Activated T-cell treated with anti-CD3 and anti-CD28 coated beads, Interleukin-2, amount 50 U/mL, for 24 hours (primary cell): ENCODE data around the gene FAM170A.

ENCODE experiments used
- DNase-seq: peaks from one replicate; pipeline ENCODE4 v3.0.0-alpha.2; 2020
- H3K27ac Mint-ChIP-seq: 2 replicates; pipeline ENCODE4 v1.8.0; 2020; ENCODE audit warnings: mild to moderate bottlenecking, mixed read lengths
- H3K27me3 Mint-ChIP-seq: 2 replicates; pipeline ENCODE4 v1.8.0; 2020; ENCODE audit warnings: mixed read lengths
- H3K36me3 Mint-ChIP-seq: 2 replicates; pipeline ENCODE4 v1.8.0; 2020; ENCODE audit warnings: low read depth, mixed read lengths
- H3K4me1 Mint-ChIP-seq: 2 replicates; pipeline ENCODE4 v1.8.0; 2020; ENCODE audit warnings: low read depth, mixed read lengths
- H3K4me3 Mint-ChIP-seq: 2 replicates; pipeline ENCODE4 v1.8.0; 2020; ENCODE audit warnings: mild to moderate bottlenecking, moderate library complexity, mixed read lengths
- H3K9me3 Mint-ChIP-seq: 2 replicates; pipeline ENCODE4 v1.8.0; 2020; ENCODE audit warnings: mixed read lengths

FAM170A gene

DNA sequence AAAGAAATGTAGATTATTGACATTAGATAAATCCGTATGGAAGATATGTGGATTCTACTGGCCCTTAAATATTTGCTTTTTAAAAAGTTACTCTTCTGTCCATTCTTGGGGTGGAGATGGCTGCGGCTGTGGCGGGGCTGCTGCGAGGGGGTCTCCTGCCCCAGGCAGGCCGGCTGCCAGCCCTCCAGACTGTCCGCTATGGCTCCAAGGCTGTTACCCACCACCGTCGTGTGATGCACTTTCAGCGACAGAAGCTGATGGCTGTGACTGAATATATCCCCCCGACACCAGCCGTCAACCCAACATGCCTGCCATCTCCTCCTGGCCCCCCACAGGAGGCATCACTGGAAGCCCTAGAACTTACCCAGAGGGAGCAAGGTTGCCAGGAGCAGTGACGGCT is 50.7 kb downstream of the FAM170A start:
- H3K27ac Mint-ChIP-seq: no peak overlapping the region
- no peak for DNase-seq
- no peak overlapping the region for H3K4me3 Mint-ChIP-seq

DNA sequence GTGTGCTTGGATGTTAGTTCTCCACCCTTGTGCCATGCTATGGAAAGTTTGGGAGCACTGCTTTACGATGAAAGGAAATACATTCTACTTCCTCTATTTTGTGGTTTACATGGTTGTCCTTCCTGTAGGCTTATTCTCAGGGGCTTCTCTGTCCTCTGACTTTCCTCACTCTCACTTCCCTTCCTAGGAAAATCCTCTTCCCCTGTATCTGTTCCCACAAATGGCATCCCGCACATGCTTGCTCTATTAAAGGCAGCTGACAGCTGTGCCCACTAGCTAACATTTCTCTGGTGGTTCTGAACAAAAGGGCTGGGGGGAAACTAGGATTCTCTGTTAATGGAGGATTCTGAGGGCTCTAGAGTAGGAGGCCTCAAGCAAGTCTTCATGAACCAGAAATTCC is 52.4 kb downstream of the FAM170A start:
- Mint-ChIP-seq H3K9me3 (no peaks in the 10 kb centered on the region), H3K4me3 (no peak overlapping the region), H3K27ac (no peak overlapping the region), H3K36me3 (no peaks in the 10 kb centered on the region), H3K27me3 (no peaks in the 10 kb centered on the region), H3K4me1 (no peaks in the 10 kb centered on the region)
- no peak for DNase-seq

More for the DNA sequence above, 50.7 kb downstream of the FAM170A start:
- H3K36me3 Mint-ChIP-seq: no peaks in the 10 kb centered on the region
- no peaks in the 10 kb centered on the region for H3K27me3 Mint-ChIP-seq
- H3K4me1 Mint-ChIP-seq: no peaks in the 10 kb centered on the region
- H3K9me3 Mint-ChIP-seq: no peaks in the 10 kb centered on the region

- DNase-seq: no peak
- Mint-ChIP-seq H3K27ac (no peak overlapping the region), H3K4me3 (no peak overlapping the region), H3K9me3 (no peaks in the 10 kb centered on the region), H3K4me1 (no peaks in the 10 kb centered on the region), H3K27me3 (no peaks in the 10 kb centered on the region), H3K36me3 (no peaks in the 10 kb centered on the region)
Observed at GRCh38 chr5:119682372-119682771, 53.0 kb downstream of the FAM170A start.
